GM13977 (cell line): ENCODE data around the gene TRAF3.

Source experiments
- DNase-seq: peaks from one replicate; pipeline ENCODE4 v3.0.0; 2012; ENCODE audit warnings: low spot score
- in situ Hi-C: fragments of 300-500 bp; cut with MboI; formaldehyde crosslinking; loops from one replicate; pipeline ENCODE4 v1.12.0; 2022; ENCODE audit warnings: low sequenced_read_pairs, low pct_unique_long_range_greater_than_20kb, mixed read lengths, inconsistent platforms; ENCODE audit not compliant: unreplicated experiment
- TF ChIP-seq, protein P1 (sequence below): IDR thresholded peaks from 2 replicates; pipeline ENCODE4 v1.5.1; 2012; ENCODE audit warnings: mild to moderate bottlenecking, control low read depth; ENCODE audit not compliant: insufficient read depth; ENCODE audit errors: extremely low read depth, missing control alignments

Gene TRAF3, protein sequence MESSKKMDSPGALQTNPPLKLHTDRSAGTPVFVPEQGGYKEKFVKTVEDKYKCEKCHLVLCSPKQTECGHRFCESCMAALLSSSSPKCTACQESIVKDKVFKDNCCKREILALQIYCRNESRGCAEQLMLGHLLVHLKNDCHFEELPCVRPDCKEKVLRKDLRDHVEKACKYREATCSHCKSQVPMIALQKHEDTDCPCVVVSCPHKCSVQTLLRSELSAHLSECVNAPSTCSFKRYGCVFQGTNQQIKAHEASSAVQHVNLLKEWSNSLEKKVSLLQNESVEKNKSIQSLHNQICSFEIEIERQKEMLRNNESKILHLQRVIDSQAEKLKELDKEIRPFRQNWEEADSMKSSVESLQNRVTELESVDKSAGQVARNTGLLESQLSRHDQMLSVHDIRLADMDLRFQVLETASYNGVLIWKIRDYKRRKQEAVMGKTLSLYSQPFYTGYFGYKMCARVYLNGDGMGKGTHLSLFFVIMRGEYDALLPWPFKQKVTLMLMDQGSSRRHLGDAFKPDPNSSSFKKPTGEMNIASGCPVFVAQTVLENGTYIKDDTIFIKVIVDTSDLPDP

DNA sequence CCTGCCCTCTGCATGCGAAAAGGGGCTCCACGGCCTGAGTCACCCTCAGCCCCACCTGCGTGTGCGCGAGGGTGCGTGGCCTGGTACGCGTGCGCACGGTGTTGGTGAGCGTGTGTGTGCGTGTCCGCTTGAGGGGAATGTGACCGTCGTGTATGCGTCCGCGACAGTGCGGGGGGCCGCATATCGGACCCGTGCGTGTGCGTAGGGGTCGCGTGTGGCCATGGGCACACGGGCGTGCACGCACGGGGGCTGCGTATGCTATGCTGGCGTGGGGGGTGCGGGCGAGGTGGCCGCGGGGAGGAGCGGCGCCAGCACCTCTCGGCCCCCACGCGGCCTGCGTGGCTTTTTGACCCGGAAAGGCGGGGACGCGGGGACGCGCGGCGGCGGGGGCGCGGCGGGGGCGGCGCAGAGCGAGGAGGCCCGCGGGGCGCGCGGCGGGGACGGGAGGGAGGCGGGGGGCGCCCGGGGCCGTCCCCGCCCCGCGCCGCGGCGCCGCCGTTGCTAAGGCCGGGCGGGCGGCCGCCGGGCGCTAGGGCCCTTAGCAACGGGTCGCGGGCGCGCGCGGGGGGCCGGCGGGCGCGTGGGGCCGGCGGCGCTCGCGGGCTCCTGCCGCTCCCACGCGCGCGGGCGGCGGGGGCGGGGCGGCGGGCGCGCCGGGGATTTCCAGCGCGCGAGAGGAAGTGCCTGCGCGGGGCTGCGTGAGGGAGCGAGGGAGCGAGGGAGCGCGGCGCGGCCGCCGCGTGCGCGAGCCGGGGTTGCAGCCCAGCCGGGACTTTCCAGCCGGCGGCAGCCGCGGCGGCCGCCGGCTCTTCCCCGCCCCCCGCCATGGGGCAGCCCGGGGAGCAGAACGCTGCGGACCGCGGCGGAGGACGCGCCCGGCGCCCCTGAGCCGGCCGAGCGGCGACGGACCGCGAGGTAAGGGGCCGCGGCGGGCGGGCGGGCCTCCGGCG lies at the start of gene TRAF3:
TSS of gene TRAF3 (plus strand) at position 689 of the 950 bp plus-strand sequence. CDS start 92,753 bp downstream, outside the sequence.
- TF ChIP-seq, protein P1, sequence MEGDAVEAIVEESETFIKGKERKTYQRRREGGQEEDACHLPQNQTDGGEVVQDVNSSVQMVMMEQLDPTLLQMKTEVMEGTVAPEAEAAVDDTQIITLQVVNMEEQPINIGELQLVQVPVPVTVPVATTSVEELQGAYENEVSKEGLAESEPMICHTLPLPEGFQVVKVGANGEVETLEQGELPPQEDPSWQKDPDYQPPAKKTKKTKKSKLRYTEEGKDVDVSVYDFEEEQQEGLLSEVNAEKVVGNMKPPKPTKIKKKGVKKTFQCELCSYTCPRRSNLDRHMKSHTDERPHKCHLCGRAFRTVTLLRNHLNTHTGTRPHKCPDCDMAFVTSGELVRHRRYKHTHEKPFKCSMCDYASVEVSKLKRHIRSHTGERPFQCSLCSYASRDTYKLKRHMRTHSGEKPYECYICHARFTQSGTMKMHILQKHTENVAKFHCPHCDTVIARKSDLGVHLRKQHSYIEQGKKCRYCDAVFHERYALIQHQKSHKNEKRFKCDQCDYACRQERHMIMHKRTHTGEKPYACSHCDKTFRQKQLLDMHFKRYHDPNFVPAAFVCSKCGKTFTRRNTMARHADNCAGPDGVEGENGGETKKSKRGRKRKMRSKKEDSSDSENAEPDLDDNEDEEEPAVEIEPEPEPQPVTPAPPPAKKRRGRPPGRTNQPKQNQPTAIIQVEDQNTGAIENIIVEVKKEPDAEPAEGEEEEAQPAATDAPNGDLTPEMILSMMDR = no peak
- peak; percentile 98 for DNase-seq
- in situ Hi-C loops = loop anchor here (10.0 kb wide), 1 partner anchor 138 kb away; no protein-coding TSS in a partner anchor

DNA sequence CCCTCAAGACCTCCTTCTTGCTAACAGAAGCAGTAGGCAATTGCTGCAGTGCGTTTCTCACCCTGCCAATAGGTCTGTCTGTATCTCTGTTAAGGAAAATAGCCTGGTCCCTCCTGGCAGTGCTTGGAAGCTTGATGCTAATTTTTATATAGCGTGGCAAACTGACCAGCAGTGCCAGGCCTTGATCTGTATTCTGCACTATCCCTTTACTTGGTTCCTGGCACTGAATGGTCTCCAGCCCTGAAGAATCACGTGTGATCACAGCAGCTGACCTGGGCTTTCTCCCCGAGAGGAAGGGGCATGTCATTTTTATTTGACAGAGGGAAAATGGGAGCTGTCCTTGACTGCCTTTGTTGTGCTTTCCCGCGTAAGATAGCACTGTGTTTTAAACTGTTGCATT lies 48.7 kb upstream of the TRAF3 start:
- no peak for DNase-seq
- TF ChIP-seq, protein P1 = no peak
- in situ Hi-C loops = no loop called here

DNA sequence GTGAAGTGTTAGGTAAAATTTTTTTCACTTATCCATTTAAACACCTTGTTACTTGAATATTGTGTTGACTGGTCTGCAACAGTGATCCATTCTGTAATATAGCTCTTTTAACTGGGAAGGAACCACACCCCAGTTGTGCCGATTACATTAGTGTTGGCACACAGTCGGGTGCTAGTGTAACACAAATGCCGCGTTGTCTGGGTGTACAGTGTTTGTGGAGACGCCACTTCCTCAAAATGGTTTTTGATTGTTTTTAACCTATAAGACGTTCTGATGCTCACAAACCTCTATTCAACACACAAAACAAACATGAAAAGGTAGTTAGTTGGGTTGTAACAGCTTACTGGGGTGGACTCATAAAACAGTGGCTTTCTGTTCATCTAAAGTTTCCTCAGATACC lies 48.0 kb upstream of the TRAF3 start:
- DNase-seq = no peak
- TF ChIP-seq, protein P1 = no peak
- in situ Hi-C loops = no loop called here

DNA sequence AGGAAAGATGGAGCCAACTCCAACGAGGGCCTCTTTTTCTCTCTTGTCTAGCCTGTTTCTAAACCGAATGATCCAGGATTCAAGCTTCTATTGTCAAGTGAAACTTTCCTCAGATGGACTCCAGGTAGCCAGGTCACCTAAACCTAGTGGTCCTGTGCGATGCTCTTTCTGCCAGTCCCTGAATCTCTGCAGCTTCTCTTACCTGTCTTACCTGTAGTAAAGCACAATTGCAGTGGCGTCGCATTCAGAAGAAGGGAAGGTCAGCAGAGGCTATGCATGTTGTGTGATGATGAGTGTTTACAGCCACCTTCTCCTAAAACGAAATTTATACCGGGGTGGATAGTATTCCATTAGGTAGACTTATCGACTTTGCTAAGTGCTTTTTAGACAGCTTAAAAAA lies 47.4 kb upstream of the TRAF3 start:
- in situ Hi-C loops = no loop called here
- DNase-seq = no peak
- TF ChIP-seq, protein P1 = no peak

DNA sequence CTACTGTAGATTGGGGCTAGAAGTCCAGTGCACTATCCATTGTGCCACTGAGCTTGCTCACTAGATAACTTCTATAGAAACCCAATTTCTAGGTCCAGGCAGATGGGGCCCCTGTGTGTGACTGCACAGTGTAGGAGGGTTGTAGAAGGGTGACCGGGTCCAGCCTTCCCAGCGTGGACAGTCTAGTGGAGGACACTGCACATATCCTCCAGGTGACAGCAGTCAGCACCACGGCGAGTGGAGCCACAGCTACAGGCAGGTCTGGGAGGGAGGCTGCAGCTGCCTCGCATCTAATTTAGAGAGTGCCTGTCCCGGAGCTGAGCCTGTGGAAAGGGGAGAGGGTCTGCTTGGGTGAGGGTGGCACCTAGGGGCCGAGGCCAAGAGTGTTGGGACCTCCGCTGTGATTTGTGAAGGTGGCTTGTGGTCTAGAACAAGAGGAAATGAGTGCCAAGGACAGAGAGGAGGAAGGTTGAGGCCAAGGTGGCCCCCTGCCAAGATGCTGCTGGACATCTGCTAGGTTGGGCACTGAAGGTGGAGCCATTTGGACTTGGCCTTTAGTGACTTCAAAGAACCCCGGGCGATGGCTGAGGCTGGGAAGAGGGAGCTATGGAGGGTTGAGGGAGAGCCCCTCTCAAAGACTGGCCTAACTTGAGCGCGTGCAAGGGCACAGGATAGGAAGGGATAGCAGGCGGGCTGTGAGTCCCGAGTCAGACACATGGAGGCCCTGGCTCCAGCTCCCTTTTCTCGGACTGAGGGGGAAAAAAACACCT lies 46.0 kb upstream of the TRAF3 start:
- DNase-seq = no peak
- in situ Hi-C loops = no loop called here
- TF ChIP-seq, protein P1 = no peak
